PC-3 (cell line): ENCODE measurements around the gene MEG3.

Experiments
- EZH2 ChIP-seq: fragments of 300-600 bp; sonication (generic); IDR thresholded peaks from one replicate; pipeline ENCODE4 v1.6.1; 2017; ENCODE audit warnings: antibody characterized with exemption, mild to moderate bottlenecking, low read length; ENCODE audit not compliant: unreplicated experiment
- TF ChIP-seq, protein P1 (sequence below): fragments of 300-600 bp; sonication (generic); conservative IDR thresholded peaks from 2 replicates; pipeline ENCODE4 v1.5.1; 2017; ENCODE audit warnings: antibody characterized with exemption, low read depth, mild to moderate bottlenecking, low read length

DNA sequence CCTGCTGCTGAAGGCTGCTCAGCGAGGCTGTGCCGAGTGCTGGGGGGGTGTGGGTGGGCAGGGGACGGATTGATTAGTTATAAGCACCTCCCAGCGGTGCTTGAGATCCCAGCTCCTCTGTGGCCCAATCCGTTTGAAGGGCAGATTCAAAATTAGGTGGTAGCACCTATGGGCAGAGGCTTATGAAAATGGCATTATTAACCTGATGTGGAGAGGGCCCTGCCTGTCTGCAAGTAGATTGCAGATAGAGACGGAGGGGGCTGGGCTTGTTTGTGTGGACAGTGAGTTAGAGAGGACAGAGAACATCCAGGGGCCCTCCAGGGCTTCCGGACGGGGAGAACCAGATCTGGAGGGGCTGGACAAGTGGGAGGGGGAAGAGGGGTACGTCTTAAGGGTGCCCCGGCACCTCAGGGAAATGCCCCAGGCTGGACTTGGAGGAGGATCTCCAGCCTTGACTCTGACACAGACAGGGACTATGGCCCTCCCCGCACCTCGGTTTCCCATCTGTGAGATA is 77.8 kb downstream of the MEG3 start, which contains the start of gene RTL1:
- TF ChIP-seq, protein P1, sequence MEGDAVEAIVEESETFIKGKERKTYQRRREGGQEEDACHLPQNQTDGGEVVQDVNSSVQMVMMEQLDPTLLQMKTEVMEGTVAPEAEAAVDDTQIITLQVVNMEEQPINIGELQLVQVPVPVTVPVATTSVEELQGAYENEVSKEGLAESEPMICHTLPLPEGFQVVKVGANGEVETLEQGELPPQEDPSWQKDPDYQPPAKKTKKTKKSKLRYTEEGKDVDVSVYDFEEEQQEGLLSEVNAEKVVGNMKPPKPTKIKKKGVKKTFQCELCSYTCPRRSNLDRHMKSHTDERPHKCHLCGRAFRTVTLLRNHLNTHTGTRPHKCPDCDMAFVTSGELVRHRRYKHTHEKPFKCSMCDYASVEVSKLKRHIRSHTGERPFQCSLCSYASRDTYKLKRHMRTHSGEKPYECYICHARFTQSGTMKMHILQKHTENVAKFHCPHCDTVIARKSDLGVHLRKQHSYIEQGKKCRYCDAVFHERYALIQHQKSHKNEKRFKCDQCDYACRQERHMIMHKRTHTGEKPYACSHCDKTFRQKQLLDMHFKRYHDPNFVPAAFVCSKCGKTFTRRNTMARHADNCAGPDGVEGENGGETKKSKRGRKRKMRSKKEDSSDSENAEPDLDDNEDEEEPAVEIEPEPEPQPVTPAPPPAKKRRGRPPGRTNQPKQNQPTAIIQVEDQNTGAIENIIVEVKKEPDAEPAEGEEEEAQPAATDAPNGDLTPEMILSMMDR = no peak
- no peak for TF ChIP-seq EZH2
